ENCODE data around the gene MTHFD1.

Gene MTHFD1

GRCh38 chr14:64405295-64405694, 17.1 kb downstream of the MTHFD1 start:
- no peak overlapping the region for H3K4me3 ChIP-seq (ENCODE audit: low read length)
- WGBS (ENCODE audit: insufficient coverage, insufficient read length) = no CpG with 5 or more reads among the region's 4 CpGs
- H3K27ac ChIP-seq (ENCODE audit: low read length) = no peak overlapping the region
- no peaks in the 10 kb centered on the region for H3K9me3 ChIP-seq (ENCODE audit: control insufficient read depth, insufficient read depth, low read length)
- no peak for DNase-seq (ENCODE audit: low read depth, low spot score)
- H3K27me3 ChIP-seq (ENCODE audit: control insufficient read depth, insufficient read depth, low read length) = no peaks in the 10 kb centered on the region; the same call in 1 of the 2 replicates
- H3K36me3 ChIP-seq (ENCODE audit: control insufficient read depth, insufficient read depth, low read length) = peaks cover 12% of the 10 kb centered on the region; the same call in 1 of the 2 replicates
- H3K4me1 ChIP-seq (ENCODE audit: control insufficient read depth, insufficient read depth, low read length) = peaks cover 2% of the 10 kb centered on the region; the same call in 1 of the 2 replicates

DNA sequence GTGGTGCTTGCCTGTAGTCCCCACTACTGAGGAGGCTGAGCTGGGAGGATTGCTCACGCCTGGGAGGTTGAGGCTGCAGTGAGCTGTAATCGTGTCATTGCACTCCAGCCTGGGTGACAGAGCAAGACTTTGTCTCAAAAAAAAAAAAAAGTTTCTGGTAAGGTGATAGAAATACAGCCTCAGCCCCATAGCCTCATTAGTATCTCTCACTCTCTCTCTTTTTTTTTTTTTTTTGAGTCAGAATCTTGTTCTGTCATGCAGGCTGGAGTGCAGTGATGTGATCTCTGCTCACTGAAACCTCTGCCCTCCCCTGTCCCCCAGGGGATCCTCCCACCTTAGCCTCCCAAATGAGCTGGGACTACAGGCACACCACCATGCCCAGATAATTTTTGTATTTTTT, 19.2 kb downstream of the MTHFD1 start:
- H3K36me3 ChIP-seq (ENCODE audit: control insufficient read depth, insufficient read depth, low read length) = peaks cover 12% of the 10 kb centered on the region; the same call in 1 of the 2 replicates
- peaks cover 2% of the 10 kb centered on the region; the same call in 1 of the 2 replicates for H3K4me1 ChIP-seq (ENCODE audit: control insufficient read depth, insufficient read depth, low read length)
- H3K9me3 ChIP-seq (ENCODE audit: control insufficient read depth, insufficient read depth, low read length) = no peaks in the 10 kb centered on the region
- no CpG with 5 or more reads among the region's 2 CpGs for WGBS (ENCODE audit: insufficient coverage, insufficient read length)
- DNase-seq (ENCODE audit: low read depth, low spot score) = no peak
- H3K27me3 ChIP-seq (ENCODE audit: control insufficient read depth, insufficient read depth, low read length) = no peaks in the 10 kb centered on the region; the same call in 1 of the 2 replicates
- H3K27ac ChIP-seq (ENCODE audit: low read length) = no peak overlapping the region
- H3K4me3 ChIP-seq (ENCODE audit: low read length) = no peak overlapping the region

DNA sequence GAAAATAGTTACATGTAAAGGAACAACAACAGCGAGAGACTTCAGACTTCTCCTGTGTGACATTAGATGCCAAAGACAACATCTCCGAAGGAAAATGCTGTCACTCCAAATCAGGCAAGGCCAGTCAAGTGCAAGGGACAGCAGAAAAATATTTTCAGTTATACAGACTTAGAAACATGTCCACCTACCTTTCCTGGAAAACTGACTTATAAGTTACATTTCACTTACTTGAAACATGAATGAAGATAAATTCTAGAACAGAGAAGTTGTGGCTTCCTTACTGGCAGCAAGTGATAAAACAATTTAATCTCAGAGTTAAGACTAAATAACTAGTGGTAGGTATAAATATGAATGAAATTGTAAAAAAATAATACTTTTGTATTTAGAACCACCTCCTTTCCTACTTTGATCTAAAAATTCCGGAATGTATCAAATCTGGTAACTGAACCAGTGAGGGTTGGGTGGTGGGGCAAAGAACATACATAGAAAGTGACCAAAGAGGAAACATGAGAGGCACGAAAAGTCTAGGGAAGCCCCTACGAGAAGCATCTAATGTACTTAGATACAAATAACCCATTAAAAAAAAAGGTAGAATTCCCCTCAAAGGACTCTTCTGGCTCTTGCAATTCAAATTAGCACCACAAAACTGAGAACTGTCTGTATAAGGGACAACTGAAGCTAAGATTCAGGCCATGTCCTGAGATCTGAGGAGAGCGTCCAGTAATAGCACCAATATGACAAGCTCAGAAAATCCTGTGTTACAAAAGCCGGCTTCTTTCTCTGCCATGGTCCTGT, 21.2 kb downstream of the MTHFD1 start:
- H3K27me3 ChIP-seq (ENCODE audit: control insufficient read depth, insufficient read depth, low read length) = no peaks in the 10 kb centered on the region; the same call in 1 of the 2 replicates
- H3K27ac ChIP-seq (ENCODE audit: low read length) = no peak overlapping the region
- no CpG with 5 or more reads among the region's 7 CpGs for WGBS (ENCODE audit: insufficient coverage, insufficient read length)
- H3K4me1 ChIP-seq (ENCODE audit: control insufficient read depth, insufficient read depth, low read length) = peaks cover 2% of the 10 kb centered on the region; the same call in 1 of the 2 replicates
- peaks cover 7% of the 10 kb centered on the region; the same call in 1 of the 2 replicates for H3K36me3 ChIP-seq (ENCODE audit: control insufficient read depth, insufficient read depth, low read length)
- no peaks in the 10 kb centered on the region for H3K9me3 ChIP-seq (ENCODE audit: control insufficient read depth, insufficient read depth, low read length)
- DNase-seq (ENCODE audit: low read depth, low spot score) = no peak
- no peak overlapping the region for H3K4me3 ChIP-seq (ENCODE audit: low read length)

DNA sequence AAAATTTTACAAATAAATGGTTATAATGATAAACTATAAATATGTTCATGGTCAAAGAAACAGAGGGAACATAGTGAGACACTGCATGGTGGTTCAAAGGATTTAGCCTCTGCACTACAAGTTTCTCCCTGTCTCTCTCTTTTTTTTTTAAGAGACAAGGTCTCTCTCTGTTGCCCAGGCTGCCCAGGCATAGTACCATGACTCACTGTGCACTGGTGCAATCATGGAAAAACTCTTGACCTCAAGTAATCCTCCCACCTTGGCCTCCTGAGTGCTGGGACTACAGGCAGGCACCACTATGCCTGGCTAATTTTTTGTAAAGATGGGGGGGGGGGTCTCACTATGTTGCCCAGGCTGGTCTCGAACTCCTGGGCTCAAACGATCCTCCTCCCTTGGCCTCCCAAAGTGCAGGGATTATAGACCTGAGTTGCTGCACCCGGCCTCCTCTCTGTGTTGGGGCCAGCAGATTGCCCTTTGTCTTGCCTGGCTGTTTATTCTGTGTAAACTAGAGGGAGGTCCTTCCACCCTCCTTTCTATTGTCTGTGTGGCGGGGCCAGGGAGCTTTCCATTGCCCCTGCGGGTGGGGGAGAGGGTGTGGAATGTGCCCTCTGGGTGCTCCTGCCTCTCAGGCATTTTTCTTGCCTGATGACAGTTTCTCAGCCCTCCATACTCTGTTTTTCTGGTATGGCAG, 22.1 kb downstream of the MTHFD1 start:
- no peaks in the 10 kb centered on the region for H3K9me3 ChIP-seq (ENCODE audit: control insufficient read depth, insufficient read depth, low read length)
- H3K27me3 ChIP-seq (ENCODE audit: control insufficient read depth, insufficient read depth, low read length) = no peaks in the 10 kb centered on the region; the same call in 1 of the 2 replicates
- H3K4me1 ChIP-seq (ENCODE audit: control insufficient read depth, insufficient read depth, low read length) = peaks cover 2% of the 10 kb centered on the region; the same call in 1 of the 2 replicates
- no peak for DNase-seq (ENCODE audit: low read depth, low spot score)
- H3K27ac ChIP-seq (ENCODE audit: low read length) = no peak overlapping the region
- WGBS (ENCODE audit: insufficient coverage, insufficient read length) = no CpG with 5 or more reads among the region's 5 CpGs
- H3K36me3 ChIP-seq (ENCODE audit: control insufficient read depth, insufficient read depth, low read length) = peaks cover 7% of the 10 kb centered on the region; the same call in 1 of the 2 replicates
- H3K4me3 ChIP-seq (ENCODE audit: low read length) = no peak overlapping the region

DNA sequence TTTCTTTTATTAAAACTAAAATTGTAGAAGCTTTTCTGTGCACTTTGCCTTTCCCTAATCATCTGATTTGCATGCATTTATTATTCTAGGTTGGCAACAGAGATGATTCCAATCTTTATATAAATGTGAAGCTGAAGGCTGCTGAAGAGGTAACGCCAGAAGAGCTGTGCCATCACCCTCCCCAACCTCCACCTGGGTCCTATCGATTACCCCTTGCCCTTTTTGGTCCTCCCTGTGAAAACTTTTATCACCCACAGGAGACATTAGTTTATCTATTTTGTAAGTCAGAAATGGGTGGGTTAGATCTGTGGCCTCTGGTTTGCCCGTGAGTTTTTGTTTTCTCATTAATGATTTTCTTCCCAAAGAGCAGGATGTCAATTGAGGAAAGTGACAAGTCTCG, 22.8 kb downstream of the MTHFD1 start:
- WGBS (ENCODE audit: insufficient coverage, insufficient read length) = no CpG with 5 or more reads among the region's 4 CpGs
- H3K27me3 ChIP-seq (ENCODE audit: control insufficient read depth, insufficient read depth, low read length) = no peaks in the 10 kb centered on the region; the same call in 1 of the 2 replicates
- peaks cover 2% of the 10 kb centered on the region; the same call in 1 of the 2 replicates for H3K4me1 ChIP-seq (ENCODE audit: control insufficient read depth, insufficient read depth, low read length)
- no peak overlapping the region for H3K4me3 ChIP-seq (ENCODE audit: low read length)
- peaks cover 9% of the 10 kb centered on the region; the same call in 1 of the 2 replicates for H3K36me3 ChIP-seq (ENCODE audit: control insufficient read depth, insufficient read depth, low read length)
- no peak for DNase-seq (ENCODE audit: low read depth, low spot score)
- H3K27ac ChIP-seq (ENCODE audit: low read length) = no peak overlapping the region
- no peaks in the 10 kb centered on the region for H3K9me3 ChIP-seq (ENCODE audit: control insufficient read depth, insufficient read depth, low read length)

DNA sequence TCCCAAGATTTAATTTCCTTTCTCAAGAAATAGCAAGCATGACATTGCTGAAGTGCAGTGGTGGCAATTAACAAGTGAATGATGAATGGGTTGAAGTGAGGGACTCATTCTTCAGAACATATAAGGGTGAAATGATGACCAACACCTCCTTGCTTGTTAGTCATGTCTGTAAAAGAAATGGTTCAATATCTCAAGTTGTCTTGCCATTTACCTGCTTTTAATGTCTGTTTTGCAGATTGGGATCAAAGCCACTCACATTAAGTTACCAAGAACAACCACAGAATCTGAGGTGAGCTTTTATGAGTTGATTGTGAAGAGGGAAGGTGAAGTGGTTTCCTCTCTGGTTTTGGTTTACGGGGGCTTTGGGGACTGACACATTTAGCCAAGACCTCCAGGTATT, 24.1 kb downstream of the MTHFD1 start:
- no CpG with 5 or more reads among the region's 1 CpG for WGBS (ENCODE audit: insufficient coverage, insufficient read length)
- Histone ChIP-seq H3K4me1 (ENCODE audit: control insufficient read depth, insufficient read depth, low read length) (0 out of 2 replicates have a peak, but pooled peaks cover 2% of the 10 kb centered on the region), H3K4me3 (ENCODE audit: low read length) (no peak overlapping the region), H3K27ac (ENCODE audit: low read length) (no peak overlapping the region), H3K36me3 (ENCODE audit: control insufficient read depth, insufficient read depth, low read length) (peaks cover 12% of the 10 kb centered on the region; the same call in 1 of the 2 replicates), H3K9me3 (ENCODE audit: control insufficient read depth, insufficient read depth, low read length) (no peaks in the 10 kb centered on the region), H3K27me3 (ENCODE audit: control insufficient read depth, insufficient read depth, low read length) (no peaks in the 10 kb centered on the region; the same call in 1 of the 2 replicates)
- no peak for DNase-seq (ENCODE audit: low read depth, low spot score)

- DNase-seq (ENCODE audit: low read depth, low spot score) = no peak
- Histone ChIP-seq H3K4me1 (ENCODE audit: control insufficient read depth, insufficient read depth, low read length) (no peaks in the 10 kb centered on the region), H3K27ac (ENCODE audit: low read length) (no peak overlapping the region), H3K4me3 (ENCODE audit: low read length) (no peak overlapping the region), H3K27me3 (ENCODE audit: control insufficient read depth, insufficient read depth, low read length) (no peaks in the 10 kb centered on the region), H3K36me3 (ENCODE audit: control insufficient read depth, insufficient read depth, low read length) (peaks cover 34% of the 10 kb centered on the region), H3K9me3 (ENCODE audit: control insufficient read depth, insufficient read depth, low read length) (no peaks in the 10 kb centered on the region)
- WGBS (ENCODE audit: insufficient coverage, insufficient read length) = no CpG with 5 or more reads among the region's 3 CpGs
Observed at GRCh38 chr14:64416348-64416932, 28.3 kb downstream of the MTHFD1 start.

- Histone ChIP-seq H3K9me3 (ENCODE audit: control insufficient read depth, insufficient read depth, low read length) (no peaks in the 10 kb centered on the region), H3K36me3 (ENCODE audit: control insufficient read depth, insufficient read depth, low read length) (peaks cover 36% of the 10 kb centered on the region), H3K27me3 (ENCODE audit: control insufficient read depth, insufficient read depth, low read length) (no peaks in the 10 kb centered on the region), H3K4me3 (ENCODE audit: low read length) (no peak overlapping the region), H3K4me1 (ENCODE audit: control insufficient read depth, insufficient read depth, low read length) (no peaks in the 10 kb centered on the region), H3K27ac (ENCODE audit: low read length) (no peak overlapping the region)
- WGBS (ENCODE audit: insufficient coverage, insufficient read length) = 100% methylated on average over 1 of the region's 5 CpGs
- DNase-seq (ENCODE audit: low read depth, low spot score) = no peak
Observed at GRCh38 chr14:64417055-64417770, 29.1 kb downstream of the MTHFD1 start.

DNA sequence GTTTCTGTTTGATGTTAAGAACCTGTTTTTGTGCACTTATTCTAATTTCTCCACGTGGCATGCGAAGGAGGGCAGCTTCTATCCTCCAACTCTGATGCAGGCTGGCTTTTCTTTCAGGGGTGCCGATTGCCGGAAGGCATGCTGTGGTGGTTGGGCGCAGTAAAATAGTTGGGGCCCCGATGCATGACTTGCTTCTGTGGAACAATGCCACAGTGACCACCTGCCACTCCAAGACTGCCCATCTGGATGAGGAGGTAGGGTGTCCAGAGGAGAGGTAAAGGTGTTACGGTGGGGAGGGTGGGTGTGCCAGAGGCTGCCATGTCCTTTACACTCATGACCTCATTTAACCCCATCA, 29.6 kb downstream of the MTHFD1 start:
- Histone ChIP-seq H3K27ac (ENCODE audit: low read length) (no peak overlapping the region), H3K4me3 (ENCODE audit: low read length) (no peak overlapping the region), H3K4me1 (ENCODE audit: control insufficient read depth, insufficient read depth, low read length) (no peaks in the 10 kb centered on the region), H3K36me3 (ENCODE audit: control insufficient read depth, insufficient read depth, low read length) (peaks cover 39% of the 10 kb centered on the region), H3K9me3 (ENCODE audit: control insufficient read depth, insufficient read depth, low read length) (no peaks in the 10 kb centered on the region), H3K27me3 (ENCODE audit: control insufficient read depth, insufficient read depth, low read length) (no peaks in the 10 kb centered on the region)
- DNase-seq (ENCODE audit: low read depth, low spot score) = no peak
- no CpG with 5 or more reads among the region's 7 CpGs for WGBS (ENCODE audit: insufficient coverage, insufficient read length)

- Histone ChIP-seq H3K4me3 (ENCODE audit: low read length) (no peak overlapping the region), H3K9me3 (ENCODE audit: control insufficient read depth, insufficient read depth, low read length) (no peaks in the 10 kb centered on the region), H3K4me1 (ENCODE audit: control insufficient read depth, insufficient read depth, low read length) (no peaks in the 10 kb centered on the region), H3K27me3 (ENCODE audit: control insufficient read depth, insufficient read depth, low read length) (no peaks in the 10 kb centered on the region), H3K27ac (ENCODE audit: low read length) (no peak overlapping the region), H3K36me3 (ENCODE audit: control insufficient read depth, insufficient read depth, low read length) (peaks cover 42% of the 10 kb centered on the region)
- no peak for DNase-seq (ENCODE audit: low read depth, low spot score)
- no CpG with 5 or more reads among the region's 7 CpGs for WGBS (ENCODE audit: insufficient coverage, insufficient read length)
Observed at GRCh38 chr14:64419003-64419402, 30.9 kb downstream of the MTHFD1 start.

All from iPS DF 6.9 (cell line).